GM19467 (cell line): ENCODE measurements around the gene AKAP11.

Source experiments
- ATAC-seq: cut with Tn5 transposase; IDR thresholded peaks from one replicate; pipeline ENCODE4 v1.9.1; 2021; ENCODE audit warnings: mild to moderate bottlenecking, moderate library complexity; ENCODE audit not compliant: unreplicated experiment

Gene AKAP11

DNA sequence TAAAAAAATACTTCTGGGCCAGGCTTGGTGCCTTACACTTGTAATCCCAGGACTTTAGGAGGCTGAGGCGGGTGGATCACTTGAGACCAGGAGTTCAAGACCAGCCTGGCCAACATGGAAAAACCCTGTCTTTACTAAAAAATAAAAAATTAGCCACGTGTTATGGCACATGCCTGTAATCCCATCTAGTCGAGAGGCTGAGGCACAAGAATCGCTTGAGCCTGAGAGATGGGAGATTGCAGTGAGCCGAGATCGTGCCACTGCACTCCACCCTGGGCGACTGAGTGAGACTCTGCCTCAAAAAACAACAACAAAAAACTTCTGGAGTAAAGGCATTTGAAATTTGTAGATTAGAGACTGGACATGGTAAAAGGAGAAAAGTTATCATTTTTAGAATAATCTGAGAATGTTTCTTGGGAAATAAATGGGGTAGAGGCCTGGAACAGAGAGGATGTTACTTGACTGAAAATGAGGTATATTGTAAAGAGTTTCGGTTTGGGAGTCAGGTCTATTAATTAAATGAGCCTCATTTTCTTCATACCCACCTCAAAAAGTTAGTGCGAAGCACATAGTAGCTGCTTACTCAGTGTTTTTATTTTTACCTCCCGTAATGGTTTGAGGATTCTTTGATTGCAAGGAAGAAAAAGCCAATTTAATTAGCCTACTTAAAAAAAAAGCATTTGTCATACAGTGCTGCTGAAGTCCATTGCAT lies 2.6 kb downstream of the AKAP11 start:
- no peak for ATAC-seq

GRCh38 chr13:42275098-42275471 lies 3.1 kb downstream of the AKAP11 start:
- ATAC-seq = no peak

DNA sequence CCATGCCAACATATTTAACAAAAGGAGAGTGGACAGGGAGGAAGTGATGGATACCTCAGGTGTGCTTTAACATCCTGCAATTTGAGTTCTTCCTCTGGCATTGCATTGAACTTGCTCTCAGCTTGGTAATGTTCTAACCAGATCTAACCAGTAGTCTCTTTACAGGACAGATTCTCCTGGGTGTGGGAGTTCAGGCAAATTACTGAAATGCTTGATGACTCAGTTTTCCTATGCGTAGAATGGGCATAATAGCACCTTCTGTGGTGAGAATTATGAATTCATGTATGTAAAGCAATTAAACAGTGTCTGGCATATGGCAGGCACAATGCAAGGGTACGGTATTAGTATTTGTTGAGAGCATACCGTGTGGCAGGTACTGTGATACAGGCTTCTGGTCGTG lies 3.6 kb downstream of the AKAP11 start:
- ATAC-seq = no peak

- ATAC-seq = no peak
Measured at GRCh38 chr13:42276683-42277082, 4.7 kb downstream of the AKAP11 start.

DNA sequence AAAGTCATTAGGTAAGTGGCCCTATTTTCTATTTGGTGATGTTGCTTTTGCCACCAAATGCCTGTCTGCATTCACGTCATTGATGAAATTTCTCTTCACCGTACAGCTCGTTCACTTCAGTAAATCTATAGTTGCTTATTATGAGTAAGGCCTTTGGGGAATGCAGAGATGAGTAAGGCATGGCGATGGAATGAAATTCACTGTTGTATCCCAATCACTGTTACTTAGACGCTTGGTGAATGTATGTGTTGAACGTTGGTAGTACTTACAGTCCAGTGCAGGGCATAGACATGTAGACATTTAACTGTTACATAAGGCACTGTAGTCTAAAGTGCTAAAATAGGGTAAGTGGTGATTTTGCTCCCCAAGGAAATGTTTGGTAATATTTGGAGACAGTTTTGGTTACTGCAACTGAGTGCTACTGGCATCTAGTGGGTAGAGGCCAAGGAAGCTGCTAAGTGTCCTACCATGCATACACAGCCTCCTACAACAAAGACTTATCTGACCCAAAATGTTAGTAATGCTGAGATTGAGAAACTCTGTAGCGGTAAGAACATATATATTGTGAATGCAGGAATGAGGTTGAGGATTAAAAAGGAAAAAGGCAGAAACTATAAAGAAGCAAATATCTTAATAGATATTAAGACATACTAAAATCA lies 5.8 kb downstream of the AKAP11 start:
- no peak for ATAC-seq

DNA sequence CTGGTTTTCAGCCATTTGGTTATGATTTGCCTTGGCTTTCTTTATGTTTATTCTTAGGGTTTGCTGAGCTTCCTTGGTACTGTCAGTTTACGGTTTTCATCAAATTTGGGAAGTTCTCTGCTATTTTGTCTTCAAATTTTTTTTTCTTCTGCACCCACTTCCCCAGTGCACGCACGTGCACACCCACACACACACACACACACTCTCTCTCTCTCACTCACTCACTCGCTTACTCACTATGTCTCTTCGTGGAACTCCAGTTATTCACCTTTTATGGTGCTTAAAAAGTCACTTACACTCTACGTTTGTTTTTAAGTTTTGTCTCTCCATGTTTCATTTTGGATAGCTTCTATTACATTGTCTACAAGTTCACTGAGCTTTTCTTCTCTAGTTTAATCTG lies 7.1 kb downstream of the AKAP11 start:
- ATAC-seq = no peak

DNA sequence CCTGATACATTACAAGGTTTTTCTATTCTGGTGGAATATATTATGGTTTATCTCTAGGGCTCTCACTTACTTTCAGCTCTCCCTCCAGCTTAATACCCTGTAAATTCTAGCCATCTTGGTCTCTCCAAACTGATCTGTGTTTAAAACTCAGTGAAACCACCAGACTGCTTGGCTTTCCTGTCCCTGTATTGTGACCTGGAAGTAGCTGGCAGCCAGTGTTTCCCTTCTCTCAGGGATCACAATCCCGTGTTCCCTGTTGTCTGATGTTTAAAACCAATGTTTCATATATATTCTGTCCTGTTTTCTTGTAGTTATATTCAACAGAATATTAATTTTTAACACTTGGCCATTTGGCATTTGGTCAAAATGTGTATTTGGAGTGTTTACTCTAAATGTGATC lies 8.0 kb downstream of the AKAP11 start:
- no peak for ATAC-seq

DNA sequence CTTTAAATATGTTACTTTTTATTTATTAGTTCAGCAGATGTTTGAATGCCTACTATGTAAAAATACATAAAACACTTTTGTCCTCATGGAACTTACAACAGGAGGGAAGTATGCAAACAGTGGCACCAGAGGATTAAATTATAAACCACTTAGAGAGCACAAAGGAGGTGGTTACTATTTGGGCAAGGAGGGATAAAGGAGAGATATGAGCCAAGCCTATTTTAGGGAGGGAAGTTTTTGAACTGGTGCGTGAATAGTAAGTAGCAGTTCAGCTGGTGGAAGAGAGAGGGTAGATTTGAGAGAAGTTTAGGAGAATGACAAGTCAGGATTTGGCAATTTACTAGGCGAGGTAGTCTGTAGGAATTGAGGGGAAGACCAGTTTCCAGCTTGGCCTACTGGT lies 8.6 kb downstream of the AKAP11 start:
- ATAC-seq = no peak

DNA sequence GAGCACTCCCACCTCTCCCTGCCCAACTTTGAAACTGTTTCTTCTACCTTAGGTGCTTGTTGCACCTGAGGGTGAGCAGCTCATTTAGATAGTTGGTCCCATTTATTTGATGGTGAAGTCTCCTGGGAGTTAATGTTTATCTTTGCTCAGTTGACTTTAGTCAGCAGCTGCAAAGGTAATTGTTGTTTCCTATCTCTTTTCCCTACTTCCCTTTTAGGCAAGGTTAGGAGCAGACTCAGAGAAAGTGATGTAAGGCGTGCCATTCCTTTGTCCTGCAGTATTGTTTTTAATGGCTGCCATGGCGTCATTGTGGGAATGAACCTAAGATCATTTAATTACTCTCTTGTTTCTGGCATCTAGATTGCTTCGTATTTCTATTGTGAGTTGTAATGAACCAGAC lies 11.6 kb downstream of the AKAP11 start:
- no peak for ATAC-seq

DNA sequence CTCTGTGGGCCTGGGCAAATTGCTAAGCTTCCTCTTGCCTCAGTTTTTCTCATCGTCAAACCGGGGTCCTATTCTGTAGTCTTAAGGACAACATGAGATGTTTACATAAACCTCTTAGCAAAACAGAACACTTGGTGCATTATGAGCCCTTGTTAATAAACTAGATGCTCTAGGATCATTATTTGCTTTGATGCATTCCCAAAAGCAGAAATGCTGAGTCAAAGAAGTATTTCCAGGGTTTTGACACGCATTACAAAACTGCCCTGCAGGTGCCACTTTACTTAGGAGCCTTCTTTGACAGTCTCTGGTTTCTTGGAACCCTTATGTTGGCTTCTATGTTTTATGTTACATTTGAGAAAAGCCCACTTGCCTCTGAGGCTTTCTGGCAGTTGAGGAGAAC lies 12.1 kb downstream of the AKAP11 start:
- ATAC-seq = no peak

- ATAC-seq = no peak
Measured at GRCh38 chr13:42298392-42298791, 26.4 kb downstream of the AKAP11 start.

DNA sequence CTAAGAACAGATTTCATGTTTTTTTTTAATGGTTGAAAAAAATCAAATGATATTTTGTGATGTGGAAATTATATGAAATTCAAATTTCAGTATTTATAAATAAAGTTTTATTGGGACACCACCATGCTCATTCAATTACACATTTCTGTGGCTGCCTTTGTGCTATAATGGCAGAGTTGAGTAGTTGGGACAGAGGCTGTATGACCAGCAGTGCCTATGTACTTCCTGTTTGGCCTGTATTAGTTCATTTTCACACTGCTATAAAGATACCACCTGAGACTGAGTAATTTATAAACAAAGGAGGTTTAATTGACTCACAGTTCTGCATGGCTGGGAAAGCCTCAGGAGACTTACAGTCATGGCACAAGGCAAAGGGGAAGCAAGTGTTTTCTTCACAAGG lies 33.6 kb downstream of the AKAP11 start:
- ATAC-seq = no peak

- no peak for ATAC-seq
Measured at GRCh38 chr13:42307461-42307860, 35.5 kb downstream of the AKAP11 start.

- no peak for ATAC-seq
Measured at GRCh38 chr13:42312817-42313431, 41.0 kb downstream of the AKAP11 start.

- no peak for ATAC-seq
Measured at GRCh38 chr13:42318570-42318969, 46.6 kb downstream of the AKAP11 start.

GRCh38 chr13:42320375-42320787 lies 48.4 kb downstream of the AKAP11 start:
- ATAC-seq = no peak

DNA sequence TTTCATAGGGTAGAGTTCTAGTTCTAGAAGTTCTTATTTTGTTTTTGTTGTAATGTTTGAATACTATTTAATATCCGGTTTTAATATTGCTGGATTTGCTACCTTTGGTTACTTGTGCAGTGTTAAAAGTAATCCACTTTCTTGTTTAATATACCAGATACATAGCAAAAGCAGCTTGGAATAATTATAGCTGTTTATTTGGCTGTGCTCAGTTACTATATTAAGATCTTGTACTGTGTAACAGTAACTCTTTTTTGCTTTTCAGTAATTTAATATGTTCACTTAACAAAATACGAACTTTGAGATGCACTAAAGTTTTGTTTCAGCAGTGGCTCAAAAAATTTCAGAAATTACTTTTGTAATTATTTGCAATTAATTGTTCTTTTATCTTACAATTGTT lies 50.9 kb downstream of the AKAP11 start:
- ATAC-seq = no peak

DNA sequence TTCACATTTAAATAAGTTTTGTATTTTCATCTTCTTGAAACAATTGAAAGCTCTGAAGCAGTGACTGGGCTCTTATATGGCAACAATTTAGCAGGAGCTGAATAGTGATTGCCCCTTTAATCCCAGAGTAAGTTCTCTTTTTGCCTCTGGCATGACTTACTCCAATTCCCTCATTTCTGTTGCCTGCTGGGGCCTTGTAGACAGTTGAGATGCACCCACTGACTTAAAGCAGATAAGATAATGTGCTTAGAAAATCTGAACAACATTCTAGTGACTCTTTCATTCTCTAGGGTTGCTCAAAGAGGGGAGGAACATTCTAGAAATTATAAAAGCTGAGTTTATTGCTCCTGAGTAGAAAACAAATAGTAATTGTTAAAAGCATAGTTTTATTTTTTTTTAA lies 52.8 kb downstream of the AKAP11 start:
- no peak for ATAC-seq

DNA sequence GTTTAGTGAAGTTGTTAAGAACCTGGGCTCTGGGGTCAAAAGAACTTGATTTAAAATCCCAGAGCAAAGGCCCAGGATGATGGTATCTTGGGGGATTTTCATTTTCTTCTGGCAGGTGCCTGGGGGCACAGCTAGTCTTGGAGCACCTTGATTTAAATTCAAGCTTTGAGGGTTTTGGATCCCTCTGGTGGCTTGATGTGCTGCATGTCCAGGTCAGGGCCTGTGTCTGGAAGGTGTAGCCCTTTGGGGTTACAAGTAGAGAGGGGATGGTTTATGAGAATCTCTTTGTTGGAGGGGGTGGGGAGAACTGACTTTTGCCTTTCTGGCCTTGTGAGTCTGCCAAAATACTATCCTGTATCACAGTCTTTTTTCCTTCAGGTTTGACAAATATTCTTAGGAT lies 55.8 kb downstream of the AKAP11 start:
- ATAC-seq = no peak

DNA sequence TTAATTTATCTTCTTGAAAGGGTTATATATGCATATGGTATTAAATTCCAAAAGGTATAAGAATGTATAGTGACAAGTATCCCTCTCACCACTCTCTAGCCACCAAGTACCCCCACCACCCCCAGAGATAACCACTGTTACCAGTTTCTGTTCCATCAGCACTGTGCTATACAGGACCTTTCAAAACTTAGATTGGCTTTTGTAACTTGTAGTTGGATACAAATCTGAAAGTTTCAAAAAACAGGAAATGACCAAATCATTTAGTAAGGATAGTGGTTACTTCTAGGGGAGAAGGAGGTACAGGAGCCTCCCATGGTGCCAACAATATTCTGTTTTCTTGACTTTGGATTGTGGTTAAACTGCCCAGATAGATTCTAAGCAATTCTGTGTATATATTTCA lies 56.7 kb downstream of the AKAP11 start:
- ATAC-seq = no peak

DNA sequence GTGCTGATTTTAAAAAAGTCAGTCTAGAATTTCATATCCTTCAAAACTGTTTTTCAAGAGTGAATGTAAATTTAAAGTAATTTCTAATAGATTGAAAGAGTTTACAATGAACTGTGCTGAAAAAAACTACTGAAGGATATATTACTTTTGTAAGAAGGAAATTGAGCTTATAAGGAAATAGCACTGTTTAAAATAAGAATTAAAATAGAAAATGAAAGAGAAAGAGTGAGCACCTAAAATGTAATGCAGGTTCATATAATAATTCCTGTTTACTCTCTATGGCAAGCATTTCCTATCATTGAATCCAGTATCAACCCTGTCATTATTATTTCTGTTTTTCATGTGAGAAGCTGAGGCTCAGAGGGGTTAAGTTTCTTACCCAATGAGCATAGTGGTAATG lies 57.3 kb downstream of the AKAP11 start:
- no peak for ATAC-seq

- no peak for ATAC-seq
Measured at GRCh38 chr13:42331009-42331408, 59.1 kb downstream of the AKAP11 start.
